Measurements from ENCODE around the gene KCNF1.

- TF ChIP-seq, protein P1, sequence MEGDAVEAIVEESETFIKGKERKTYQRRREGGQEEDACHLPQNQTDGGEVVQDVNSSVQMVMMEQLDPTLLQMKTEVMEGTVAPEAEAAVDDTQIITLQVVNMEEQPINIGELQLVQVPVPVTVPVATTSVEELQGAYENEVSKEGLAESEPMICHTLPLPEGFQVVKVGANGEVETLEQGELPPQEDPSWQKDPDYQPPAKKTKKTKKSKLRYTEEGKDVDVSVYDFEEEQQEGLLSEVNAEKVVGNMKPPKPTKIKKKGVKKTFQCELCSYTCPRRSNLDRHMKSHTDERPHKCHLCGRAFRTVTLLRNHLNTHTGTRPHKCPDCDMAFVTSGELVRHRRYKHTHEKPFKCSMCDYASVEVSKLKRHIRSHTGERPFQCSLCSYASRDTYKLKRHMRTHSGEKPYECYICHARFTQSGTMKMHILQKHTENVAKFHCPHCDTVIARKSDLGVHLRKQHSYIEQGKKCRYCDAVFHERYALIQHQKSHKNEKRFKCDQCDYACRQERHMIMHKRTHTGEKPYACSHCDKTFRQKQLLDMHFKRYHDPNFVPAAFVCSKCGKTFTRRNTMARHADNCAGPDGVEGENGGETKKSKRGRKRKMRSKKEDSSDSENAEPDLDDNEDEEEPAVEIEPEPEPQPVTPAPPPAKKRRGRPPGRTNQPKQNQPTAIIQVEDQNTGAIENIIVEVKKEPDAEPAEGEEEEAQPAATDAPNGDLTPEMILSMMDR (IDR thresholded peaks at IDR 0.05 in 2 of 3, conservative IDR thresholded peaks at IDR 0.05 in 1 of 3; ENCODE audit: borderline replicate concordance in 1 of 3, insufficient read depth in 1 of 3, low read depth in 2 of 3, low read length in 2 of 3), result no peak
- TF ChIP-seq SIN3A (IDR thresholded peaks at IDR 0.05; ENCODE audit: low read depth), result no peak
- no peak for TF ChIP-seq YY1 (IDR thresholded peaks at IDR 0.05; ENCODE audit: extremely low read depth, insufficient replicate concordance, low read depth, low read length)
- TF ChIP-seq, protein P2, sequence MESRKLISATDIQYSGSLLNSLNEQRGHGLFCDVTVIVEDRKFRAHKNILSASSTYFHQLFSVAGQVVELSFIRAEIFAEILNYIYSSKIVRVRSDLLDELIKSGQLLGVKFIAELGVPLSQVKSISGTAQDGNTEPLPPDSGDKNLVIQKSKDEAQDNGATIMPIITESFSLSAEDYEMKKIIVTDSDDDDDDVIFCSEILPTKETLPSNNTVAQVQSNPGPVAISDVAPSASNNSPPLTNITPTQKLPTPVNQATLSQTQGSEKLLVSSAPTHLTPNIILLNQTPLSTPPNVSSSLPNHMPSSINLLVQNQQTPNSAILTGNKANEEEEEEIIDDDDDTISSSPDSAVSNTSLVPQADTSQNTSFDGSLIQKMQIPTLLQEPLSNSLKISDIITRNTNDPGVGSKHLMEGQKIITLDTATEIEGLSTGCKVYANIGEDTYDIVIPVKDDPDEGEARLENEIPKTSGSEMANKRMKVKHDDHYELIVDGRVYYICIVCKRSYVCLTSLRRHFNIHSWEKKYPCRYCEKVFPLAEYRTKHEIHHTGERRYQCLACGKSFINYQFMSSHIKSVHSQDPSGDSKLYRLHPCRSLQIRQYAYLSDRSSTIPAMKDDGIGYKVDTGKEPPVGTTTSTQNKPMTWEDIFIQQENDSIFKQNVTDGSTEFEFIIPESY (IDR thresholded peaks at IDR 0.05; ENCODE audit: extremely low read depth, insufficient replicate concordance, low read length), result no peak
- TF ChIP-seq CBX3 (IDR thresholded peaks at IDR 0.05; ENCODE audit: low read depth), result no peak
- TF ChIP-seq EZH2phosphoT487 (IDR thresholded peaks at IDR 0.05; ENCODE audit: borderline replicate concordance), result no peak
- no peak for TF ChIP-seq POLR2A (IDR thresholded peaks at IDR 0.05; ENCODE audit: borderline replicate concordance, extremely low read depth, insufficient read depth, insufficient read length)
Measured at GRCh38 chr2:10941383-10941782, 29.6 kb downstream of the KCNF1 start.

Measured in HCT116 (cell line).